ENCODE results near the gene EEF1B2.
"Not testable (repeated sequence)": the region's sequence is repeated elsewhere in the genome, so short reads cannot be mapped to it uniquely, and the experiment has no call there.

The EEF1B2 gene

DNA sequence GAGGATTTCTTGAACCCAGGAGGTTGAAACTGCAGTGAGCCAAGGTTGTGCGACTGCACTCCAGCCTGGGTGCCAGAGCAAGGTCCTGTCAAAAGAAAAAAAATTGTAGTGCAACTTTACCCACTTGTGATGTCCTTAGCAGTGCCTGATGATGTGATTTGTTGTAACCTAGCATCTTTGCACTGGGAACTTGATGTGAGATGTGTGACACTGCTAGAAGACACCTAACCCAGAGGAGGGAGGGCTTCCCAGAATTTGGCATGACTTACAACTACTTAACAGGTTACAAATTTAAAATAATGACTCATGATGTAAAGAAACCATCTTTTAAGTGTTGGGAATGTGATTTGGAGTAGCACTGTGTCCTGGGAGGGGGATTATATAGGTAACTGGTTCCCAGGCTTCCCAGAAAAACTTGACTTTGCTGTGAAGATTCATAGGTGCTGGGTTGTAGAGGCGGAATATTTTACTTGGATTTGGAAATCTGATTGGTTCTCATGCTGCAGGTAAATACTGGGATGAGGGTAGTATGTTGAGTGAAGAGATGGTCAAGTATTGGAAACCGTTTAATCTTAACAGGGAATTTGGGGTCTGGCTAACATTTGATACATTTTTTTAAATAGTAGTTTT, 3.7 kb downstream of the EEF1B2 start:
- H3K27ac ChIP-seq = no peak overlapping the region
- H3K4me3 ChIP-seq = no peak overlapping the region

DNA sequence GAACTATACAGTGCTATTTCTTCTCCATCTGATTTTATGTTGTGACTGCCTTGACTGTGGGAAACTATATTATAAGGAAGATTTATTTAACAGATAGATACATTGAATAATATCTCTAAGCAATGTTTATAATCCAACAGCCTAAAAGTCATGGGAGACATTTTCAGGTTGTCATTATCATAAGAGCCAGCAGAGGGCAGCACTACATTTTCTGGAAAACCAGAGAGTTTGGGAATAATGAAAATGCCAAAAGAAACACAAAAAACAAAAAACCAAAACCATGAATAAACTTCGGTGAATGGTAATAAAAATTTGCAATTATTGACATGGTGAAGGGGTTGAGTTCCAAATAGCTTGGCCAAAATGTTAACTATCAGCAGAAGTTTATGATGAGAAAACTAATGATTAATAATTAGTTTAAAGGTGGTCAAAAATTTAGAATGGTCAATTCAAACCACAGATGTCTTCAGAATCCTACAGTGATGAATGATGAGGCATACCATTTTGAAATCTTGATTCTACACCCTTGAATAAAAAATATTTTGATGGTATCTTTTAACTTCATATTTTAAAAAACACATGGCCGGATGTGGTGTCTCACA, 4.7 kb downstream of the EEF1B2 start:
- H3K4me3 ChIP-seq = no peak overlapping the region
- H3K27ac ChIP-seq = no peak overlapping the region

DNA sequence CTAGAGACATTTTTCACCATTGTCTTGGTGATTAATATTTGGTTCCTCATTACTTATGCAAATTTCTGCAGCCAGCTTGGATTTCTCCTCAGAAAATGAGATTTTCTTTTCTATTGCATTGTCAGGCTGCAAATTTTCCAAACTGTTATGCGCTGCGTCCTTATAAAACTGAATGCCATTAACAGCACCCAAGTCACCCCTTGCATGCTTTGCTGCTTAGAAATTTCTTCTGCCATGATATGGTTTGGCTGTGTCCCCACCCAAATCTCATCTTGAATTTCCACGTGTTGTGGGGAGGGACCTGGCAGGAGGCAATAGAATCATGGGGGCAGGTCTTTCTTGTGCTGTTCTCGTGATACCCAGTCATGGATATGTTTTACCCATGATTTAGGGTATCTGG, 8.5 kb downstream of the EEF1B2 start:
- not testable (repeated sequence) for H3K27ac ChIP-seq

DNA sequence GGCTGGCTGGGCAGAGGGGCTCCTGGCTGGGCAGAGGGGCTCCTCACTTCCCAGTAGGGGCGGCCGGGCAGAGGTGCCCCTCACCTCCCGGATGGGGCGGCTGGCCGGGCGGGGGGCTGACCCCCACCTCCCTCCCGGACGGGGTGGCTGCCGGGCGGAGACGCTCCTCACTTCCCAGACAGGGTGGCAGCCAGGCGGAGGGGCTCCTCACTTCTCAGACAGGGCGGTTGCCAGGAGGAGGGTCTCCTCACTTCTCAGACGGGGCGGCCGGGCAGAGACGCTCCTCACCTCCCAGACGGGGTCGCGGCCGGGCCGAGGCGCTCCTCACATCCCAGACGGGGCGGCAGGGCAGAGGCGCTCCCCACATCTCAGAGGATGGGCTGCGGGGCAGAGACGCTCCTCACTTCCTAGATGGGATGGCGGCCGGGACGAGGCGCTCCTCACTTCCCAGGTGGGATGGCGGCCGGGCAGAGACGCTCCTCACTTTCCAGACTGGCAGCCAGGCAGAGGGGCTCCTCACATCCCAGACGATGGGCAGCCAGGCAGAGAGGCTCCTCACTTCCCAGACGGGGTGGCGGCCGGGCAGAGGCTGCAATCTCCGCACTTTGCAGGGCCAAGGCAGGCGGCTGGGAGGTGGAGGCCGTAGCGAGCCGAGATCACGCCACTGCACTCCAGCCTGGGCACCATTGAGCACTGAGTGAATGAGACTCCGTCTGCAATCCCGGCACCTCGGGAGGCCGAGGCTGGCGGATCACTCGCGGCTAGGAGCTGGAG, 12.1 kb downstream of the EEF1B2 start:
- not testable (repeated sequence) for H3K4me3 ChIP-seq, H3K27ac ChIP-seq

More for the DNA sequence above, 8.5 kb downstream of the EEF1B2 start:
- not testable (repeated sequence) for H3K4me3 ChIP-seq

DNA sequence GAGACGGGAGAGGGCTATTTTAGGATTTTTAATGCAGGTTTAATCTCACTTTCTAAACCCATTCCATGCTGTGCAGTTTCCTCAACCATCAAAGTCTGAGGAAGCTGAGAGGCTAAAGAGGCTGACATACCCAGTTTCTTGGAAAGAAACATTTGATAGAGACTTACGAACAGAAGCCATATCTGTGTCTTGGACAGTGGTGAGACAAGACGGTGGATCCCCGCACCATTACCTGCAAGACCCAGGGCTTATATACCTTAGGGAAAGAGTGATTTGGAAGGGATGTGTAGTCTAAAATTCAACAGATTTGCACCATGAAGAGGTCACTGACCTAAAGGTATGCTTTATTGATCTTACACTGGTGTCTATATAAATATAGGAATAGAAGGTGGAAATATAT, 13.5 kb downstream of the EEF1B2 start:
- Histone ChIP-seq H3K4me3 (no peak overlapping the region), H3K27ac (no peak overlapping the region)

DNA sequence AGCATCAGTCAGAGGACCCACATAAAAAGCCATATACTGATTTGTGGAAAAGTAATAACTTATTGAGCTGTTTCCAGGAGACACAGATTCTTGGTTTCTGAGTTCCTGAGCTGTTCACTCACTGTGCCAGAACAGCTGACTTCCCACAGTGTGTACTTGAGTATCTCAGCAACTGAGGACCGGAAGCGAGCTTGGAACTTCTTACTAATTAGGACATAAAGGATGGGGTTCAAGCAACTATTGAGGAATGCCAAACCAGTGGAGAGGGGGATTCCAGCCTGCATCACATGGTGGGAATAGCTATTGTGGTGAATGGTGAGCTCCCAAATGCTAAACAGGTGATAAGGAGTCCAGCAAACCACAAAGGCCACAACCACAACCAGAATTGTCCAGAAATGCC, 16.4 kb downstream of the EEF1B2 start:
- H3K27ac ChIP-seq = no peak overlapping the region

DNA sequence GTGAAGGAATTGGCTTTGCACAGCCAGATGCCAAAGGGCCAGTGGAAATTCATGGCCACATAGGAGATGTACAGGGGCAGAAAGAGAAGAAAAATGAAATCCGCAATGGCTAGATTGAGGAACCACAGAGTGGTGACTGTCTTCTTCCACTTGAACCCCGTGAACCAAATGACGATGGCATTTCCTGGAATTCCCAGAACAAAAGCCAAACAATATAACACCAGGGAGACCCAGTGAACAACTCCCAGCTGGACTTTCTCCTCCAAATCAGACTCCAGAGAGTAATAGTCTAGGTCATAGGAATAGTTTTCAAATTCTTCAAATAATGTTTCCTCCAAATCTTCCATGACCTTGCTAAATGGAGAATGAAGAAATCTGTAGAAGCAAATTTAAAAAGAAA, 17.2 kb downstream of the EEF1B2 start:
- no peak overlapping the region for H3K27ac ChIP-seq
- H3K4me3 ChIP-seq = no peak overlapping the region

More for the DNA sequence above, 16.4 kb downstream of the EEF1B2 start:
- H3K4me3 ChIP-seq = no peak overlapping the region

DNA sequence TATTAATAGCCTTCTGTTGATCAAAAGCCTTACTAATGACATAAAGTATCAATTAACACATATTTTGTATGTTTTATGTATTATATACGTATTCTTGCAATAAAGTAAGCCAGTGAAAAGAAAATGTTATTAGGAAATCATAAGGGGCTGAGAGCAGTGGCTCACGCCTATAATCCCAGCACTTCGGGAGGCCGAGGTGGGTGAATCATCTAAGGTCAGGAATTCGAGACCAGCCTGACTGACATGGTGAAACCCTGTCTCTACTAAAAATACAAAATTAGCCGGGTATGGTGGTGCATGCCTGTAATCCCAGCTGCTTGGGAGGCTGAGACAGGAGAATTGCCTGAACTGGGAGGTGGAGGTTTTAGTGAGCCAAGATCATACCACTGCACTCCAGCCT, 21.8 kb downstream of the EEF1B2 start:
- H3K27ac ChIP-seq, H3K4me3 ChIP-seq: not testable (repeated sequence)

DNA sequence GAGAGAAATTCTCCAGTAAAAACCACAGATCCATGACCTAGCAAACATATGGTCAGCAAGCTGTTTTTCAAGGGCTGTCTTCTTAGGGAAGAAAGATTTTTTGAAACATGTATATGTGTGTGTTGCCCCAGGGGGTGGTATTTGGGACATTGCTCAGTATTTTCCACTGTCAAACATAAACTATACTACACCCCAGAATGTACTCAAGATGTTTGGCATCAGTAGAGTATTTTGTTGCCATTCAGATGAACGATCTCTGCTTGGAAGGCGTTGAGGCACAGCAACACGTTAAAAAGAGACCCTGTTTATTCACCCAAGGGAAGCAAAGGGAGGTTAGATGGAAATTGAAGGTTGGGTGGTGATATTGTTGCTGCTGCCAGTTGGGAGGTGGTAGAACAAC, 30.0 kb downstream of the EEF1B2 start:
- no peak overlapping the region for H3K27ac ChIP-seq
- no peak overlapping the region for H3K4me3 ChIP-seq

DNA sequence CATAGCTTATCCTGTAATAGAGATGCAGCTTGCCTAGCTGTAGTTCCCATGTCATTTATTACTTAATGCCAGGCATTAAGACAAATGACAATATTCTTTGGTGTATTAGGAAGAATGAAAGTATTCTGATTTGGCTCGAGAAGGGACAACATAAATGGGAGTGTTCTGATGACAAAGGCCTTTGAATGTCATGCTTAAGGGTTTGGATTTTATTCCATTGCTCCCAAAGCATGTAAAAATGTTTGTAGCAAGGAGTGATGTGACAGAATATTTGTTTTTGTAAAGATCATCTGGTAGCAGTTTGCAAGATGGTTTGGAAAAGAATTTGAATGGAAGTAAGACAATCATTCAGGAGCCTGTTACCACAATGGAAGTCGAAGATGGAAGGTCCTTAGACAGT, 30.4 kb downstream of the EEF1B2 start:
- no peak overlapping the region for H3K27ac ChIP-seq
- no peak overlapping the region for H3K4me3 ChIP-seq

DNA sequence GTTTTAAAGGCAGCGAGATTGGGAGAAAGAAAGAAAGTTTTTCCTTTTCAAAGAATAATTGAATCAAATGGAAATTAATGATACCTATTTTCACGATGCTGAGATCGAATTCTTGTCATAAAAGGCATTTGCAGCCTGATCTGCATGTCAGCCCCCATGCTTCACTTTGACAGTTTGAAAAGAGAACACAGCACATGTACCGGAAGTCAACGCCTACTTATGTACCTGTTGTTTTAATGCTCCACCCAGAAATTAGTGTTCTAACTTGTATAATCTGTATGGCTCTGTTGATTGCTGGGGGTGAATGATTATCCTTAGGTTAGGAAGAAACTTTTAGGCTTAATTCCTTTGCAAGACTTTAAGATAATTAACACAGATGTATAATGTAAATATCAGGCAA, 31.0 kb downstream of the EEF1B2 start:
- H3K4me3 ChIP-seq = no peak overlapping the region
- H3K27ac ChIP-seq = no peak overlapping the region

DNA sequence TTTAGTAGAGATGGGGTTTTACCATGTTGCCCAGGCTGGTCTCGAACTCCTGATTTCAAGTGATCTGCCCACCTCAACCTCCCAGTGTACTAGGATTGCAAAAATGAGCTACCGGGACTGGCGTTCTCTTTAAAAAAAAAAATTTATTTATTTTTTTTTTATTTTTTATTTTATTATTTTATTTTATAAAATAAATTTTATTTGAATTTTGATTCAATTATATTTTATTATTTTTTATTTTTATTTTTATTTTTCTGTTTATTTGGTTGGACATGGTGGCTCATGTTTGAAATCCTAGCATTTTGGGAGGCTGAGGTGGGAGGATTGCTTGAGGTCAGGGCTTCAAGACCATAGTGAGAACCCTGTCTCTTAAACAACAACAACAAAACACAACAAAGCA, 32.5 kb downstream of the EEF1B2 start:
- no peak overlapping the region for H3K27ac ChIP-seq
- H3K4me3 ChIP-seq = no peak overlapping the region

DNA sequence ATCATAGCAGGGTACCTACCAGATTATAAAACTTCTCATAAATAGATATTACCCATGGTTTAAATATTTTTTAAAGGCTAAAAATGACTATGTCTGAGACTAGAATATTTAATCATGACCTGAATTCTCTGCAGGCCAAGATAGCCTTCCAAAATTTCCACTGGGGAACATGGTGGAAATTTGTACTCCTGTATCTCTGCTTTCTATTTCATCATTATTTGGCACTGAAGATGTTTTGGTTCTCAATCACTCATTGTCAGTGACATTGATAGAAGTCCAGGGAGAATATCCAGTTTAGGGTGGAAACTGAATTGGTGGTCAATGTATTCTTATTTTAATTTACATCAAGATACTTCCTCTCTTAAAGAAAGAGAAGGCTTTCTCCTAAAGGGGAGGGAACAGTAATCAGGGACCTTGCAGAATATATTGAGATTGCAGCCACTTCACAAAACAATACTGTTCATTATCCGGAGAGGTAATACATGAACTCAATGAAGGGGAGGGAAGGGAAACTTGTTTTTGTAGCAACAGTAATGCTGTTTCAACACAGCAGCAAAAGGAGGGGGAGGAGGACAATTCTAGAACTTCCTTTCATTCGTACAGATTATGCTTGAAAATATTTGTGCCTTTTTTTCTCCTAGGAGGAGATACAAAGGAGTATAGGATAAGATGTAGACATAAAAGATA, 34.1 kb downstream of the EEF1B2 start:
- Histone ChIP-seq H3K4me3 (no peak overlapping the region), H3K27ac (peak overlapping the region in 3 of 21 experiments; percentile 14 to 34 (median 20))

DNA sequence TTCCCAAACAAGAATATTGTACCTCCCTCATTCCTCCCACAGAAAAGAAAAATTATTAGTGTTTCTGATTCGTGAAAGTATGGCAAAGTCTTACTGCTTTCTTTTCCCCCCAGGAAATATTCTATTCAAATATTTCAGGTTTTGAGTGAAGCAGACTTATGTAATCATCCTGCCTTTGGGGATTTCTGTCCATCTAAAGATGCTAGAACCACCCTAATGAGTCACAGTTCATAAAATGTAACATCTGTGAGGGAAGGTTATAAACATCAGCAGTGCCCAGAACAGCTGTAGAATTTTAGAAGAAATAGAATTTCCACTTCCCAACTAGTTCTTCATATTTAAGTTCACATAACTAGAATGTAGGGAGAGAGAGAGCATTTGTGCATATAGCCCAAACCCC, 39.0 kb downstream of the EEF1B2 start:
- Histone ChIP-seq H3K27ac (peak overlapping the region in 10 of 21 experiments; percentile 6 to 66 (median 30)), H3K4me3 (no peak overlapping the region)

DNA sequence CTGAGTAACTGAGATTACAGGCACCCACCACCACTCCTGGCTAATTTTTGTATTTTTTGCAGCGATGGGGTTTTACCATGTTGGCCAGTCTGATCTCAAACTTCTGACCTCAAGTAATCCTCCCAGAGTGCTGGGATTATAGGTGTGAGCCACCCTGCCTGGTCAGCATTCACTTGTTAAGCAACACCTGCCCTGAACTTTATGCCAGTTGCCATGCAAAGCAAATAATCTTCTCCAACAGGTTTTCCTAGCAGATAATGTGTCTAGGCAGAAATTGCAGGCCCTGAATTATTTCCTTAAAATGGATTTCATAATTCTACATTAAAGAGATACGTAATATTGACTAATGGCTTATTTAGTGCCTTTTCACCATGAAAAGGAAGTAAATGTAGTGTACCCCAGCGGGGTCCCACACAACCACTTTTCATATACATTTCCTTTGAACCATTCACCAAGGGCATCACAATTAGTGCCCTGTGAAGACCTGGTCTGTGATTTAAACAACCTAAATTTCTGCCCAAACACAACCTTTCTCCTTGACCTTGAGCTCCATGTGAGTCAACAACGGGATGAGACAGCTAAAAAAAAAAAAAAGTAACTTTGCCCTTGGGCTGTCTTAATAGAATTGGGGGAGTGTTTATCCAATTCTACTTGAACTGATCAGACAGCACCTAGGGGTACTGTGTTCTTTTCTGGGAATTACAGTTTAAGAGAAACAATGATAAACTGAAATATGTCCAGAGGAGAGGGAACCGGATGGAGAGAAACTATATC, 41.6 kb downstream of the EEF1B2 start:
- no peak overlapping the region for H3K4me3 ChIP-seq
- peak overlapping the region in 13 of 21 experiments; percentile 19 to 78 (median 32) for H3K27ac ChIP-seq

DNA sequence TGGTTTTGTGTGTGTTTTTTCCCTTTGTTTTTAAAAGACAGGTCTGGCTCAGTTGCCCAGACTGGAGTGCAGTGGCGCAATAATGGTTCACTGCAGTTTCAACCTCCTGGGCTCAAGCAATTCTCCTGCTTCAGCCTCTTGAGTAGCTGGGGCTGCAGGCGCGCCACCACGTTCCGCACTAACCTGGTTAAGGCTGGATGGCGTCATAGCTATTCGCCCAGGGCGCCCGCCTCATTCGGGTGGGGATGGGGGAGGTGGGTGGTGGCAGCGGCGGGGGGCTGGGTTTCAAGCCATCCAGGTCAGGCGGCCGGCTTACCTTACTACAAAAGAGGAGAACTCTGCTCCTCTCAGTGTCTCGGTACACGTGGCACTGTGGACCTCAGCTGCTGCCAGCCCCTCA, 42.8 kb downstream of the EEF1B2 start:
- peak overlapping the region in 3 of 21 experiments; percentile 3 to 27 (median 19) for H3K27ac ChIP-seq

DNA sequence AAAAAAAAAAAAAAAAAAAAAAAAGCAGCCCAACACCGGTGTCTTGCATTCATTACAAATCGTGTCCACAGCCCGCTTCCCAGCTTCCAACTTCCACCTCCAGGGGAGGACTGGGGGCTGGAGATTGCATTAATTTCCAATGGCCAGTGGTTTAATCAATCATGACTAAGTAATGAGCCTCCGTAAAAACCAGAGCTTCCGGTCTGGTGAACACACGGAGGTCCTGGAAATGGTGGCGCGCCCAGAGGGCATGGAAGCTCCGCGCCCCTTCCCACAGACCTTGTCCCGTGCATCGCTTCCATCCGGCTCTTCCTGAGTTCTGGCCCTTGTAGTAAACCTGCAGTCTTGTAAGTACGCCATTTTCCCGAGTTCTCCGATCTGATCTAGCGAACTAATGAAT, 43.6 kb downstream of the EEF1B2 start:
- no peak overlapping the region for H3K4me3 ChIP-seq
- no peak overlapping the region for H3K27ac ChIP-seq

More for the DNA sequence above, 42.8 kb downstream of the EEF1B2 start:
- H3K4me3 ChIP-seq = no peak overlapping the region

DNA sequence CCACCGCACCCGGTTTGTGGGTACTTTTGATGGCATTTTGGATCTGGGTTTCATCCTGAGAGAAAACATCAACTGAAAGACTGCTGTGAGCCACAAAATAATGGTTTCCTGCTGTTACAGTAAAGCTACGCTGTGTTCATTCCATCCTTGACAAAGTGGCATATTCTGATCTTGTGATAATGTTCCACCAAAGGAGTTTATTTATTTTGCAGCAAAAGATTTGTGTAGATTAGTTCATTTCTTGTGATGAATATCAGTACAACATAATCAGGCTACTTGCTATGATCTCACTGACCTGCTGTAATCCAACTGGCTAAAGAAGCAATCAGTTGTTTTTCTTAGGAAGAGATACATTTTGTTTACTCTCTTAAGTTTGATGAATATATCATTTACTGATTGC, 45.0 kb downstream of the EEF1B2 start:
- Histone ChIP-seq H3K27ac (peak overlapping the region in 1 of 21 experiments; percentile 4), H3K4me3 (no peak overlapping the region)

DNA sequence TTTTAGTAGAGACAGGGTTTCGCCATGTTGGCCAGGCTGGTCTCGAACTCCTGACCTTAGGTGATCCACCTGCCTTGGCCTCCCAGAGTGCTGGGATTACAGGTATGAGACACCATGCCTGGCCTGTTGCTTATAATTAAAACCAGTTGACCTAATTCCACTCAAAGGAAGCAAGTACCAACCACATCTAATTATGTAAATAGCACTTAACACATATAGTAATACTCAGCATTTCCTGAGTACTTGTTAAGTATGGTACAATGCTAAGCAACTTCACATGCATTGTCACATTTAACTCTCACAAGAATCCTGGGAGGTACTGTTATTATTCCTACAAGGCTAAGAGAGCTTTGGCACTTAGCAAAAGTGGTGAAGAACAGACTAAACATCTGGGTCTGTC, 47.6 kb downstream of the EEF1B2 start:
- H3K4me3 ChIP-seq, H3K27ac ChIP-seq: not testable (repeated sequence)

DNA sequence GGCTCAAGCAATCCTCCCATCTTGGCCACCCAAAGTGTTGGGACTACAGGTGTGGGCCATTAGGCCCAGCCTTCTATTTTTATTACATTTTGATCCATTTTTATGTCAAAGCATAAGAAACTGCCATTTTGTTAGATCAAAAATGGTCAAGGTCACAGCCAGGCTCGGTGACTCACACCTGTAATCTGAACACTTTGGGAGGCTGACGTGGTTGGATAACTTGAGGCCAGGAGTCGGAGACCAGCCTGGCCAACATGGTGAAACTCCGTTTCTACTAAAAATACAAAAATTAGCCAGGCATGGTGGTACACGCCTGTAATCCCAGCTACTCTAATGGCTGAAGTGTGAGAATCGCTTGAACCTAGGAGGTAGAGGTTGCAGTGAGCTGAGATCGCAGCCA, 49.2 kb downstream of the EEF1B2 start:
- Histone ChIP-seq H3K27ac (no peak overlapping the region), H3K4me3 (no peak overlapping the region)

All from skin epidermis (tissue), 12 donors.